Transverse colon (tissue), 4 donors: ENCODE measurements around the gene LIMCH1. TPM values are rescaled to one million over a fixed set of nuclear protein-coding genes. Genes with fewer than 3 reads are reported as not detected.

Experiments
- DNase-seq: peaks from one replicate; pipeline ENCODE4 v3.0.0-alpha.2; 2019
- H3K27ac ChIP-seq, 4 donors: fragments of 200-600 bp; sonication (generic); 2 replicates each; pipeline ENCODE4 v1.5.1; 2016 to 2018; ENCODE audit warnings: inconsistent platforms in 4 of 4
- H3K27me3 ChIP-seq: fragments of 200-600 bp; sonication (generic); 2 replicates; pipeline ENCODE4 v1.5.1; 2017; ENCODE audit warnings: inconsistent platforms
- H3K36me3 ChIP-seq, 4 donors: fragments of 200-600 bp; sonication (generic); 2 replicates each; pipeline ENCODE4 v1.5.1; 2017 to 2019; ENCODE audit warnings: inconsistent platforms in 4 of 4
- H3K4me1 ChIP-seq, 4 donors: fragments of 200-600 bp; sonication (generic); 2 replicates each; pipeline ENCODE4 v1.5.1; 2017 to 2020; ENCODE audit warnings: inconsistent platforms in 4 of 4
- H3K4me3 ChIP-seq, 4 donors: fragments of 200-600 bp; sonication (generic); 1 replicate in 1 of 4; 2 replicates in 3 of 4; pipeline versions ENCODE4 v1.5.1 to v1.6.1; 2017 to 2019; ENCODE audit warnings: inconsistent platforms in 4 of 4
- H3K9me3 ChIP-seq, 2 donors: fragments of 200-600 bp; sonication (generic); 2 replicates each; pipeline ENCODE4 v1.5.1; 2017 to 2019; ENCODE audit warnings: inconsistent platforms in 2 of 2
- CTCF ChIP-seq, 5 experiments: fragments of 200-600 bp in 3 of 5; fragments of 450-650 bp in 2 of 5; sonication (generic) in 3 of 5; IDR thresholded peaks; 1 replicate in 2 of 5; 2 replicates in 3 of 5; pipeline ENCODE4 v1.5.1; 2016 to 2017; ENCODE audit warnings: antibody characterized with exemption in 5 of 5, inconsistent platforms in 3 of 5, mild to moderate bottlenecking in 2 of 5, moderate library complexity in 1 of 5
- EP300 ChIP-seq: sonication (generic); formaldehyde crosslinking; IDR thresholded peaks from one replicate; pipeline ENCODE4 v1.6.1; 2017; ENCODE audit warnings: antibody characterized with exemption, low read depth
- POLR2A ChIP-seq: fragments of 450-650 bp; IDR thresholded peaks from one replicate; pipeline ENCODE4 v1.6.1; 2016; ENCODE audit warnings: antibody characterized with exemption, mild to moderate bottlenecking, moderate library complexity
- POLR2AphosphoS5 ChIP-seq, 3 donors: sonication (generic); formaldehyde crosslinking; IDR thresholded peaks; one replicate each; pipeline ENCODE4 v1.6.1; 2016; ENCODE audit warnings: antibody characterized with exemption in 3 of 3
- WGBS, 2 donors: methylation state at CpG; one replicate each; pipeline ENCODE4 v1.1.5; 2018; ENCODE audit warnings: low coverage in 1 of 2; 5-methylcytosine and 5-hydroxymethylcytosine counted together
- in situ Hi-C, 4 donors: fragments of 200-750 bp; cut with MboI; loops; one replicate each; pipeline versions ENCODE4 v1.15.0 to v1.15.1; 2017; ENCODE audit warnings: low sequenced_read_pairs in 3 of 4, low pct_ligation_motif_present in 1 of 4, low pct_unique_long_range_greater_than_20kb in 1 of 4
- intact Hi-C: fragments of 100-400 bp; cut with DNase I; formaldehyde crosslinking; loops from one replicate; pipeline ENCODE4 v1.15.1; 2023; ENCODE audit warnings: low total_unique reads
- total RNA-seq, 4 donors: library from RNA; depleted of rRNA; stranded (reverse); fragments of >200 nt; gene quantifications; one replicate each; pipeline ENCODE4 v1.1.0, GENCODE V29; 2016

The LIMCH1 gene
- total RNA-seq, 4 donors from 2014 or later, result 5.5 to 18.5 (median 9.7) TPM

GRCh38 chr4:41594432-41594831, 56.5 kb downstream of the LIMCH1 start:
- no peak for DNase-seq
- H3K4me1 ChIP-seq, result peaks cover 0 to 6% (median 0%) of the 10 kb centered on the region in 4 donors
- no peak overlapping the region for H3K4me3 ChIP-seq
- H3K9me3 ChIP-seq, result no peaks in the 10 kb centered on the region
- WGBS, 2 donors, result 41% methylated on average over 3 of the region's 3 CpGs; no CpG with 5 or more reads in 1 of the 2 donors
- no peak overlapping the region for H3K27ac ChIP-seq
- intact Hi-C loops, result loop anchor here (10.0 kb wide), 1 partner anchor 1840 kb away; no protein-coding TSS in a partner anchor
- H3K27me3 ChIP-seq, result no peaks in the 10 kb centered on the region
- no peaks in the 10 kb centered on the region for H3K36me3 ChIP-seq
- no peak for TF ChIP-seq CTCF (IDR thresholded peaks at IDR 0.05)
- no peak for TF ChIP-seq POLR2A
- TF ChIP-seq EP300, result no peak
- TF ChIP-seq POLR2AphosphoS5 (IDR thresholded peaks at IDR 0.05), result no peak
- in situ Hi-C loops, result no loop called here

DNA sequence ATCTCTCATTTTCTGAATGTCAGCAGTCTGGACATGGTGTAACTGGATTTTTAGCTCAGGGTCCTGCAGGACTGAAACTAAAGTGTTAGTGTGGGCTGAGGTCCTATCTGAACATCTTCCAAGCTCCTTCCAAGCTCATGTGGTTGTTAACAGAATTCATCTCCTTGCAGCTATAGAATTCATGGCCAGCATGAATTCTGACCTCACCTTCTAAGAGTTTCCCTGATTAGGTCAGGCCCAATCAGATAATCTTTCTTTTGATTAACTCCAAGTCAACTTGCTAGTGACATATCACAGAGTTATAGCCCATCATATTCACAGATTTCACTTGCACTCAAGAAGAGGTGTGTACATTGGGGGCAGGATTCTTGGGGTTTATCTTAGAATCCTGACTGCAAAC, 59.5 kb downstream of the LIMCH1 start:
- no peak for DNase-seq
- no peak overlapping the region for H3K4me3 ChIP-seq
- peaks cover 0 to 6% (median 0%) of the 10 kb centered on the region in 4 donors for H3K4me1 ChIP-seq
- intact Hi-C loops, result loop anchor here (10.0 kb wide), 1 partner anchor 1837 kb away; no protein-coding TSS in a partner anchor
- no peaks in the 10 kb centered on the region for H3K27me3 ChIP-seq
- in situ Hi-C loops, result no loop called here
- no peak for TF ChIP-seq POLR2AphosphoS5 (IDR thresholded peaks at IDR 0.05)
- no peak for TF ChIP-seq CTCF (IDR thresholded peaks at IDR 0.05)
- no peak for TF ChIP-seq EP300
- TF ChIP-seq POLR2A, result no peak
- no peaks in the 10 kb centered on the region for H3K9me3 ChIP-seq
- H3K27ac ChIP-seq, result no peak overlapping the region
- no peaks in the 10 kb centered on the region for H3K36me3 ChIP-seq

GRCh38 chr4:41598580-41598979, 60.6 kb downstream of the LIMCH1 start:
- no peaks in the 10 kb centered on the region for H3K27me3 ChIP-seq
- no peak overlapping the region for H3K27ac ChIP-seq
- in situ Hi-C loops (no loop called here), intact Hi-C loops (loop anchor here (10.0 kb wide), 1 partner anchor 1836 kb away; no protein-coding TSS in a partner anchor)
- H3K36me3 ChIP-seq, result no peaks in the 10 kb centered on the region
- WGBS, 2 donors, result 60% methylated on average over 2 of the region's 2 CpGs
- no peak overlapping the region for H3K4me3 ChIP-seq
- no peaks in the 10 kb centered on the region for H3K9me3 ChIP-seq
- peaks cover 0 to 6% (median 0%) of the 10 kb centered on the region in 4 donors for H3K4me1 ChIP-seq
- DNase-seq, result no peak
- TF ChIP-seq POLR2A, result no peak
- no peak for TF ChIP-seq POLR2AphosphoS5 (IDR thresholded peaks at IDR 0.05)
- no peak for TF ChIP-seq CTCF (IDR thresholded peaks at IDR 0.05)
- no peak for TF ChIP-seq EP300

GRCh38 chr4:41599192-41599786, 61.3 kb downstream of the LIMCH1 start:
- intact Hi-C loops (loop anchor here (10.0 kb wide), 1 partner anchor 1836 kb away; no protein-coding TSS in a partner anchor), in situ Hi-C loops (no loop called here)
- no peak for TF ChIP-seq CTCF (IDR thresholded peaks at IDR 0.05)
- TF ChIP-seq EP300, result no peak
- TF ChIP-seq POLR2A, result no peak
- no peak for TF ChIP-seq POLR2AphosphoS5 (IDR thresholded peaks at IDR 0.05)
- DNase-seq, result no peak
- no peaks in the 10 kb centered on the region for H3K4me1 ChIP-seq
- H3K27ac ChIP-seq, result no peak overlapping the region
- no peaks in the 10 kb centered on the region for H3K36me3 ChIP-seq
- no peaks in the 10 kb centered on the region for H3K9me3 ChIP-seq
- H3K27me3 ChIP-seq, result no peaks in the 10 kb centered on the region
- no peak overlapping the region for H3K4me3 ChIP-seq
